ENCODE data around the gene TMEM178B. TPM values are rescaled to one million over a fixed set of nuclear protein-coding genes. Genes with fewer than 3 reads are reported as not detected.

The TMEM178B gene
- total and polyA plus RNA-seq, 10 of the 15 experiments (the other 5 are each of a cell fraction or from before 2014, with no cell fraction given): 0.01 to 1.1 (median 0.04) TPM; not detected in 2

DNA sequence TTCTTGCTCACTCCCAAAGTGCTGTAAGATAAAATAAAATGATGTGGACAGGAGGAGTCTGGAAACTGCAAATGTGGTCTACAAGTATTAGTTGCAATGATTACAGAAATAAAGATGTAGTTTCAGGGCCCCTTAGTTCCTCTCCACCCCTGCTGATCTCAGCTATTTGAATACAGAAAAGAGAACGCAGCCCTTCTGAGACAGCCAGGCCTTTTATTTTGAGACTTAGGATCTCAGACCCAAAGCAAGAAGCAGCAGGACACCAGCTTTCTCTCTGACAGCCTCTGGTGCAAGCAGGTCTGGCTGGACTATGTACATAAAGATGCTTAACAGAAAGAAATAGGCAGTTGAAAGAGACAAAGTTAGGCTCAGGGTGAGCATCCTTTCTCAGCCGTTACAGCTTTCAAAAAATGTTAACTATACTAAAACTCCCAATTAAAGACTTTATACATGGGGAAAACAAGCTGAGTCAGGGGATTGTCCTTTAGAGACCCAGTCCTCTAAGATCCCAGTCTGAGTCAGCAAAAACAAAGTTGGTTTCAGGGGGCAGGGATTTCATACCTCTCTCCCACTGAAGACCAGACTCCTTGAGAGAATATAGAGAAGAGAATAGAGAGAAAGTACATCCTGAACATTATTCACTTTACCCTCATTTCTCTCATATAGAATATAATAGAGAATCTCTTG, 220.4 kb downstream of the TMEM178B start (continued):
- TF ChIP-seq MXI1 (IDR thresholded peaks at IDR 0.05; ENCODE audit: low read depth, low read length) (no peak), SRF (IDR thresholded peaks at IDR 0.05; ENCODE audit: low read depth in 2 of 2, low read length in 2 of 2) (no peak), FOS (IDR thresholded peaks at IDR 0.05; ENCODE audit: borderline replicate concordance, extremely low read depth, insufficient read length) (no peak), CBFB (IDR thresholded peaks at IDR 0.05; ENCODE audit: low read depth) (no peak), KDM1A (IDR thresholded peaks at IDR 0.05; ENCODE audit: borderline replicate concordance) (no peak), POLR2A (IDR thresholded peaks at IDR 0.05; ENCODE audit: low read depth, low read length) (no peak), ZNF274 (IDR thresholded peaks at IDR 0.05; ENCODE audit: insufficient read depth, insufficient read length) (no peak), SREBF2 (IDR thresholded peaks at IDR 0.05; ENCODE audit: low read length) (no peak), LARP7 (IDR thresholded peaks at IDR 0.05) (no peak)
- TF ChIP-seq, protein P1, sequence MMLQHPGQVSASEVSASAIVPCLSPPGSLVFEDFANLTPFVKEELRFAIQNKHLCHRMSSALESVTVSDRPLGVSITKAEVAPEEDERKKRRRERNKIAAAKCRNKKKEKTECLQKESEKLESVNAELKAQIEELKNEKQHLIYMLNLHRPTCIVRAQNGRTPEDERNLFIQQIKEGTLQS (IDR thresholded peaks at IDR 0.05; ENCODE audit: borderline replicate concordance, extremely low read depth, low read depth, low read length): no peak
- TF ChIP-seq, protein P2, sequence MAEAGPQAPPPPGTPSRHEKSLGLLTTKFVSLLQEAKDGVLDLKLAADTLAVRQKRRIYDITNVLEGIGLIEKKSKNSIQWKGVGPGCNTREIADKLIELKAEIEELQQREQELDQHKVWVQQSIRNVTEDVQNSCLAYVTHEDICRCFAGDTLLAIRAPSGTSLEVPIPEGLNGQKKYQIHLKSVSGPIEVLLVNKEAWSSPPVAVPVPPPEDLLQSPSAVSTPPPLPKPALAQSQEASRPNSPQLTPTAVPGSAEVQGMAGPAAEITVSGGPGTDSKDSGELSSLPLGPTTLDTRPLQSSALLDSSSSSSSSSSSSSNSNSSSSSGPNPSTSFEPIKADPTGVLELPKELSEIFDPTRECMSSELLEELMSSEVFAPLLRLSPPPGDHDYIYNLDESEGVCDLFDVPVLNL (IDR thresholded peaks at IDR 0.05; ENCODE audit: low read depth, low read length): no peak
- TF ChIP-seq, protein P3, sequence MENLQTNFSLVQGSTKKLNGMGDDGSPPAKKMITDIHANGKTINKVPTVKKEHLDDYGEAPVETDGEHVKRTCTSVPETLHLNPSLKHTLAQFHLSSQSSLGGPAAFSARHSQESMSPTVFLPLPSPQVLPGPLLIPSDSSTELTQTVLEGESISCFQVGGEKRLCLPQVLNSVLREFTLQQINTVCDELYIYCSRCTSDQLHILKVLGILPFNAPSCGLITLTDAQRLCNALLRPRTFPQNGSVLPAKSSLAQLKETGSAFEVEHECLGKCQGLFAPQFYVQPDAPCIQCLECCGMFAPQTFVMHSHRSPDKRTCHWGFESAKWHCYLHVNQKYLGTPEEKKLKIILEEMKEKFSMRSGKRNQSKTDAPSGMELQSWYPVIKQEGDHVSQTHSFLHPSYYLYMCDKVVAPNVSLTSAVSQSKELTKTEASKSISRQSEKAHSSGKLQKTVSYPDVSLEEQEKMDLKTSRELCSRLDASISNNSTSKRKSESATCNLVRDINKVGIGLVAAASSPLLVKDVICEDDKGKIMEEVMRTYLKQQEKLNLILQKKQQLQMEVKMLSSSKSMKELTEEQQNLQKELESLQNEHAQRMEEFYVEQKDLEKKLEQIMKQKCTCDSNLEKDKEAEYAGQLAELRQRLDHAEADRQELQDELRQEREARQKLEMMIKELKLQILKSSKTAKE (IDR thresholded peaks at IDR 0.05; ENCODE audit: low read depth, poor library complexity, severe bottlenecking): no peak

Data from GM12878 (cell line).